HEK293 (cell line): Measurements from ENCODE around the gene FAM193A.
"Not testable (repeated sequence)": the region's sequence is repeated elsewhere in the genome, so short reads cannot be mapped to it uniquely, and the experiment has no call there.

ENCODE experiments used
- BCL11A ChIP-seq: fragments of 450-650 bp; formaldehyde crosslinking; IDR thresholded peaks from 2 replicates; pipeline ENCODE4 v1.5.1; 2016; ENCODE audit warnings: low read depth, missing biosample characterization, missing genetic modification characterization
- CTCF ChIP-seq: fragments of 450-650 bp; formaldehyde crosslinking; IDR thresholded peaks from 2 replicates; pipeline ENCODE4 v1.5.1; 2016; ENCODE audit warnings: missing biosample characterization, missing genetic modification characterization
- FEZF1 ChIP-seq: fragments of 450-650 bp; formaldehyde crosslinking; IDR thresholded peaks from 2 replicates; pipeline ENCODE4 v1.5.1; 2016; ENCODE audit warnings: missing biosample characterization, missing genetic modification characterization
- GFI1B ChIP-seq: fragments of 450-650 bp; formaldehyde crosslinking; IDR thresholded peaks from 2 replicates; pipeline ENCODE4 v1.5.1; 2016; ENCODE audit warnings: missing biosample characterization, missing genetic modification characterization
- PATZ1 ChIP-seq: fragments of 450-650 bp; formaldehyde crosslinking; IDR thresholded peaks from 2 replicates; pipeline ENCODE4 v1.5.1; 2016; ENCODE audit warnings: missing biosample characterization, missing genetic modification characterization
- REST ChIP-seq: fragments of 450-650 bp; formaldehyde crosslinking; IDR thresholded peaks from 2 replicates; pipeline ENCODE4 v1.5.1; 2016; ENCODE audit warnings: missing biosample characterization, missing genetic modification characterization
- ZBTB21 ChIP-seq: fragments of 450-650 bp; formaldehyde crosslinking; IDR thresholded peaks from 2 replicates; pipeline ENCODE4 v1.5.1; 2017; ENCODE audit warnings: missing biosample characterization, missing genetic modification characterization
- ZNF19 ChIP-seq: fragments of 450-650 bp; formaldehyde crosslinking; IDR thresholded peaks from 2 replicates; pipeline ENCODE4; 2016; ENCODE audit warnings: missing biosample characterization, missing genetic modification characterization, low read depth
- ZNF274 ChIP-seq, 2 experiments: fragments of 200-500 bp in 1 of 2; fragments of 450-650 bp in 1 of 2; sonication (Bioruptor generic) in 1 of 2; formaldehyde crosslinking in 1 of 2; IDR thresholded peaks; 2 replicates each; pipeline versions ENCODE4 v1.5.1 to v1.6.1; 2014 to 2016; ENCODE audit warnings: borderline replicate concordance in 1 of 2, inconsistent platforms in 1 of 2, low read length in 1 of 2, missing biosample characterization in 1 of 2, missing genetic modification characterization in 1 of 2
- ZNF350 ChIP-seq: fragments of 450-650 bp; formaldehyde crosslinking; IDR thresholded peaks from 2 replicates; pipeline ENCODE4 v1.5.0; 2017; ENCODE audit warnings: missing biosample characterization, mild to moderate bottlenecking, missing genetic modification characterization
- ZNF792 ChIP-seq: fragments of 450-650 bp; formaldehyde crosslinking; IDR thresholded peaks from 2 replicates; pipeline ENCODE4 v1.5.1; 2016; ENCODE audit warnings: missing biosample characterization, missing genetic modification characterization
- TF ChIP-seq, protein P1 (sequence below): fragments of 450-650 bp; formaldehyde crosslinking; IDR thresholded peaks from 2 replicates; pipeline ENCODE4 v1.5.1; 2016; ENCODE audit warnings: missing biosample characterization, missing genetic modification characterization, borderline replicate concordance
- TF ChIP-seq, protein P2 (sequence below): fragments of 450-650 bp; formaldehyde crosslinking; IDR thresholded peaks from 2 replicates; pipeline ENCODE4 v1.5.1; 2016; ENCODE audit warnings: missing biosample characterization, missing genetic modification characterization

DNA sequence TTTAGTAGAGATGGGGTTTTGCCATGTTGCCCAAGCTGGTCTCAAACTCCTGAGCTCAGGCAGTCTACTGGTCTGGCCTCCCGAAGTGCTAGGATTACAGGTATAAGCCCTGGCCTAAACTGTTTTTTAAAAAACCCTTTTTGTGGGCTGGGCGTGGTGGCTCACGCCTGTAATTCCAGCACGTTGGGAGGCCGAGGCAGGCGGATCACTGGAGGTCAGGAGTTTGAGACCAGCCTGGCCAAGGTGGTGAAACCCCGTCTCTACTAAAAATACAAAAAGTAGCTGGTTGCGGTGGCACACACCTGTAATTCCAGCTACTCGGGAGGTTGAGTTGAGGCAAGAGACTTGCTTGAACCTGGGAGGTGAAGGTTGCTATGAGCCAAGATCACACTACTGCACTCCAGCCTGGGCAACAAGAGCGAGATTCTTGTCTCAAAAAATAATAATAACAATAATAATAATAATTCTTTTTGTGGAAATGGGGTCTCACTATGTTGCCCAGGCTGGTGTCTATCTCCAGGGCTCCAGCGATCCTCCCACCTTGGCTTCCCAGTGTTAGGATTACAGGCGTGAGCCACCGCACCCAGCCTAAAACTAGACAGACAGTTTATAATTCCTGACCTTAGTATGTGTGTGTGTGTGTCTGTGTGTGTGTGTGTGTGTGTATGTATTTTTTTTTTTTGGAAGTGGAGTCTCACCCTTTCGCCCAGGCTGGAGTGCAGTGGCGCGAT, 10.7 kb downstream of the FAM193A start:
- not testable (repeated sequence) for TF ChIP-seq CTCF (tag by site-specific recombination); ZNF274 (IDR thresholded peaks at IDR 0.05; ENCODE audit: low read length); ZNF274 (tag by site-specific recombination; IDR thresholded peaks at IDR 0.05; ENCODE audit: borderline replicate concordance); ZNF350 (tag by site-specific recombination); REST (tag by site-specific recombination); ZBTB21 (tag by site-specific recombination); PATZ1 (tag by site-specific recombination); BCL11A (tag by site-specific recombination); ZNF19 (tag by site-specific recombination); GFI1B (tag by site-specific recombination); ZNF792 (tag by site-specific recombination); FEZF1 (tag by site-specific recombination)
- TF ChIP-seq, protein P1, sequence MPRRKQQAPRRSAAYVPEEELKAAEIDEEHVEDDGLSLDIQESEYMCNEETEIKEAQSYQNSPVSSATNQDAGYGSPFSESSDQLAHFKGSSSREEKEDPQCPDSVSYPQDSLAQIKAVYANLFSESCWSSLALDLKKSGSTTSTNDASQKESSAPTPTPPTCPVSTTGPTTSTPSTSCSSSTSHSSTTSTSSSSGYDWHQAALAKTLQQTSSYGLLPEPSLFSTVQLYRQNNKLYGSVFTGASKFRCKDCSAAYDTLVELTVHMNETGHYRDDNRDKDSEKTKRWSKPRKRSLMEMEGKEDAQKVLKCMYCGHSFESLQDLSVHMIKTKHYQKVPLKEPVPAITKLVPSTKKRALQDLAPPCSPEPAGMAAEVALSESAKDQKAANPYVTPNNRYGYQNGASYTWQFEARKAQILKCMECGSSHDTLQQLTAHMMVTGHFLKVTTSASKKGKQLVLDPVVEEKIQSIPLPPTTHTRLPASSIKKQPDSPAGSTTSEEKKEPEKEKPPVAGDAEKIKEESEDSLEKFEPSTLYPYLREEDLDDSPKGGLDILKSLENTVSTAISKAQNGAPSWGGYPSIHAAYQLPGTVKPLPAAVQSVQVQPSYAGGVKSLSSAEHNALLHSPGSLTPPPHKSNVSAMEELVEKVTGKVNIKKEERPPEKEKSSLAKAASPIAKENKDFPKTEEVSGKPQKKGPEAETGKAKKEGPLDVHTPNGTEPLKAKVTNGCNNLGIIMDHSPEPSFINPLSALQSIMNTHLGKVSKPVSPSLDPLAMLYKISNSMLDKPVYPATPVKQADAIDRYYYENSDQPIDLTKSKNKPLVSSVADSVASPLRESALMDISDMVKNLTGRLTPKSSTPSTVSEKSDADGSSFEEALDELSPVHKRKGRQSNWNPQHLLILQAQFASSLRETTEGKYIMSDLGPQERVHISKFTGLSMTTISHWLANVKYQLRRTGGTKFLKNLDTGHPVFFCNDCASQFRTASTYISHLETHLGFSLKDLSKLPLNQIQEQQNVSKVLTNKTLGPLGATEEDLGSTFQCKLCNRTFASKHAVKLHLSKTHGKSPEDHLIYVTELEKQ (tag by site-specific recombination), result not testable (repeated sequence)
- TF ChIP-seq, protein P2, sequence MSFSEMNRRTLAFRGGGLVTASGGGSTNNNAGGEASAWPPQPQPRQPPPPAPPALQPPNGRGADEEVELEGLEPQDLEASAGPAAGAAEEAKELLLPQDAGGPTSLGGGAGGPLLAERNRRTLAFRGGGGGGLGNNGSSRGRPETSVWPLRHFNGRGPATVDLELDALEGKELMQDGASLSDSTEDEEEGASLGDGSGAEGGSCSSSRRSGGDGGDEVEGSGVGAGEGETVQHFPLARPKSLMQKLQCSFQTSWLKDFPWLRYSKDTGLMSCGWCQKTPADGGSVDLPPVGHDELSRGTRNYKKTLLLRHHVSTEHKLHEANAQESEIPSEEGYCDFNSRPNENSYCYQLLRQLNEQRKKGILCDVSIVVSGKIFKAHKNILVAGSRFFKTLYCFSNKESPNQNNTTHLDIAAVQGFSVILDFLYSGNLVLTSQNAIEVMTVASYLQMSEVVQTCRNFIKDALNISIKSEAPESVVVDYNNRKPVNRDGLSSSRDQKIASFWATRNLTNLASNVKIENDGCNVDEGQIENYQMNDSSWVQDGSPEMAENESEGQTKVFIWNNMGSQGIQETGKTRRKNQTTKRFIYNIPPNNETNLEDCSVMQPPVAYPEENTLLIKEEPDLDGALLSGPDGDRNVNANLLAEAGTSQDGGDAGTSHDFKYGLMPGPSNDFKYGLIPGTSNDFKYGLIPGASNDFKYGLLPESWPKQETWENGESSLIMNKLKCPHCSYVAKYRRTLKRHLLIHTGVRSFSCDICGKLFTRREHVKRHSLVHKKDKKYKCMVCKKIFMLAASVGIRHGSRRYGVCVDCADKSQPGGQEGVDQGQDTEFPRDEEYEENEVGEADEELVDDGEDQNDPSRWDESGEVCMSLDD (tag by site-specific recombination), result not testable (repeated sequence)
